ENCODE measurements around the gene ZP4.
A peak's percentile ranks its signal among the peaks of the same experiment; 100 is the strongest.
"Not testable (repeated sequence)": the region's sequence is repeated elsewhere in the genome, so short reads cannot be mapped to it uniquely, and the experiment has no call there.

Gene ZP4

DNA sequence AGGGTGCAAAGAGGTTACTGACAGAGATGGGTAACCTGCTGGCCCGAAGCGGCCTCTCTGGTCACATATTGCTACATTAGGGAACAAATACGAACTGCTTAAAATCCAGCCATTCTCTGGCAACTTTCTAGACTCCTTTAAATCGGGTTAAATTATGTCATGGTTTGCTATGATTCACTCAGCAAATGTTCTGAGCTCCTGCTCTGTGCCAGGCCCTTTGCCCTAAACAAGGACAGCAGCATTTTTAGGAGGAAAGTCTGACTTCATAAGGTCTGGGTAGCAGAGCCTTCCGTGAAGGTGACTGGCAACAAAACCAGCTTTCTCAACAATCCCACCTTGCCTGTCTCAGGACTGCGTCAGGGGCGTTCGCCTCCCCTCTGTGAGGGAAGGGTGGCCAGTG is 15.4 kb downstream of the ZP4 start:
- DNase-seq: no peak

DNA sequence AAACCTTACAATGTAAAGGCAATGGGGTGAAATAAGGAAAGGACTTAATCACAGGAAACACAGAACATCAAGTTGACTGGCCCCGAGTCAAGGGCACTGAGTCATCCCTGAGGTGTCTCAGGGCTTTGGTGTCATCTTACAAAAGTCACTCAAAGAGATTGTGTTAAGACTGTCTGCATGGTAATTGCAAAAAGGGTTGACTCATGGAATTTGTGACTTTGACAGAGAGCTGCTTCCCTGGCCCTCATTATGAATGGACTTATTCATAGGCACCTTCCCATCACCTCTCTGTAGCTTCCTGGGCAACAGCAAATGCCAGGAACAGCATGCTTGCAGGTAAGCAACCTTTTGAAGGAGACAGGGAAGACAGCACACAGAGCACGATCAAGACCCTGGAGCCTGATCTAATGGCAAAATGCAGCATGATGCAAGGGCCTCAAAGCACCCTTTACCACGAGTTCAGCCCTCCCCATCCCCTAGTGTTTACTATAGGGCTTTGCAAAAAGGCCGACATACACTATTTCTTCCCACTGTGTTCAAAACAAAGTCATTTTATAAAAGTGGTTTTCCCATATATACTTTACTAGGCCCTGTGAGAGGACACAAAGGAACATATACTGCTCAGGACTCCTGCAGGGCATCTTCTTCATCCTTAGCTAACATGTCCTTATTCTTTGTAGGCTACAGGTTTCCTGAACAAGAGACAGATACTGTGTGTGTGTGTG is 17.1 kb downstream of the ZP4 start:
- DNase-seq: no peak

DNA sequence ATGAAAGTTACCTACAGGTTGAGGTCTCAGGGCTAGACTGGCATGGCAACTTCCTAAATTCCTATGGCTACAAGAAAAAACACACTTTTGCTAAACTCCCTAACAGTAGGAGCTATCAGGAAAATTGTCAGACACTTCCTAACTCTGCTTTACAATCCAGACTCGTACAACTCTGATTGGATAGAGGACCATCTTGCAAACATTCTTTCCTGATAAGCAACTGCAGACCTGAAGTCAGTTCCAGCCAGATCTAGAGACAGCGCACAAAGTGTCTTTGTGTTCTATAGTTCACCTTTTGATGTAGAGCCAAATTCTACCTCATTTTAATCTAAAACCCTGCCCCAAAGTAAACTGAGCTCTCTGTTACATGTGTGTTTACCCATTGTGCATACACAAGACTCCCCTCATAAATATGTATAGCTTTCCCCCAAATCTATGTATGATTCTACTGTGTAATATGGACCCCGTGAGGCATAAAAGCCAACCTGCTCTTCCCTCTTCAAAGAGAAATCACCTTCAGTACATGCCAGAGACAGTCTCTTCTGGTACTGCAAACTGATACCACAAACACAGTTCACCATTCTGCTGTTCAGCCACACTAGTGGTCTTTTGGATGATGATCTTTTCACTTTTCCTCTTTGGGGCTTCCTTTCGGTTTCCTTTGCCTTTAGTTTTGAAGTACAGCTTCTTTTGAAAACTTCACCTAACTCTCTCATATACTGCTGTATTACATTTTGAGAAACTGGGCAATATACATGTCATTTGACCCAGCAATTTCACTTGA is 21.7 kb downstream of the ZP4 start:
- no peak for DNase-seq

DNA sequence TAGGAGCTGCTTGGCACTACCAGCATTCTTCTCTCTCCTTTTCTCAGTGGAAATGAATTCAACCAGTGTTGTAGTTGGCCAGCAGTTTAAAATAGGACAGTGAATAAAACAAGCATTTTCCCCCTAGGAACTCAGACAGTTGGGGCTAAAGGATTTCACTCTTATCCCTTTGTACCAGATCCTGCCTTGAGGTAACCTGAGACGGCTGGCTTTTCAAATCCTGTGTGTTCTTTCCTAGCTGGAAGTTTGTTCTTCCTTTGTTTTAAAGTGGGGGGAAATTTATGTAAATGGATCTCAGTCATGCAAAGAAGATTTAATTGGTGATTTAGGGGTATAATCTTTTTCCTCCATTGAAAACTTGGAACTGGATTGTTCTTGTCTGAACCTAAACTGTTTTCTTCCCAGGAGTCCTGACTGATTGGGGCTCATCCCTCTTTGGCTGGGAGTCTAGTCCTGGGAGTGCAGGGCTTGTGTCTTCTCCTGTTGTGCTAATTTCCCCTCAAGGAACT is 23.3 kb downstream of the ZP4 start:
- no peak for DNase-seq

DNA sequence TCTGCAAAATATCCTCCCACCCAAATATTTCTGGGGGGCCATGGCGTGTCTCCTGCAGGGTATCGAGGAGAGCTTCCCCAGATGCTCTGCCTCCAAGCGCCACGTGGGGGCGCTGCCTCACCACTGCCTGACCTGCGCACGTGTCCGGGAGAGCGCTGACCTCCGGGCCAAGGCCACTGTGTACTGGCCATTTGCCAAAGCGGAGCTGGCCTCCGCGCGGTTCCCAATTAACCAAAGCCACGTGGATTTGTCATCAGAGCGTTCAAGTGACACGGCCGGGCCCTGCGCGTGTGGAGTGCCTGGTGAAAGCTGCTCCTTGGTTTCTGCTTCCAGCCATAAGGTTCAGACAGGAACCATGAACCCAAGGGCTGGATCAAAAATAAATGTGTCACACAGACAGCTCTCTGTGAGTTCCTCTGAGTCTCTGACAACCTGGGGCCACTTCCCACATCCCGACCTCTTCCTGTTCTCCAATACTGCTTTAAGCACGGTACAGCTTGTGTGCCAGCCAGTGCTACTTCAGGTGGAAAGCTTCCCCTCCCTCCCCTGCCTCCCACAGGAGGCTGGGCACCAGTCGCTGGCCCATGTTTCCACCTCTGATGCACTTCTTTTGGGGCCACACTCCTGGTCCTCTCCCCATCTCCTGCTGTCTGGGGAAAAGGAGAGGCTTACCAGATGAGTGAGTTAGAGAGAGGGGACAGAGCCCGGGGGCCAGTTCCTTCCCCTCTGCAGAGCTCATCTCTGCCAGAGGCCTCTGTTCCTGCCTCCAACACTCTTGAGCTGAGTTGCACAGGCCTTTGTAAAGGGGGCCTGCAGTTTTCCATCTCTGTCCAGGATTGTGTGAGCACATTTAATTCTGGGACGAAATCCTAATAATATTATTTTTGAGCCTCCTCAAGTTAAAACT is 26.1 kb downstream of the ZP4 start:
- DNase-seq: peak; percentile 58

DNA sequence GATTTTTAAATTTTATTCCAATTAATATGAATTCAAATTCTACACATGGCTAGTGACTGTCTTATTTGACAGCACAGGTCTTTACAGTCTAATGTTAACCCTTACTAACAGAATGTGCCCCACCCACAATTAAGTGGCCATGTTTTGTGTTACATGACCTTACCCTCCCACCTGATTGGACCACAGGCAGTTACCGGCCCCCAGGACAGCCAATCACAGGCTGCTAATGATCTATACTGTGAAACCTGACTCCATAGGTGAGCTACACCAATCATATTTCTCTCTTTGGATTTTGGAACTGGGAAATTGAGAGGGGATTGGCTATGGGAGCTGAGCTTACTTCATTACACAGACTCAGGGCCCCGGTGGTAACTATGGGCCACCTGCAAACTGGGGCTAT is 27.5 kb downstream of the ZP4 start:
- DNase-seq: no peak

DNA sequence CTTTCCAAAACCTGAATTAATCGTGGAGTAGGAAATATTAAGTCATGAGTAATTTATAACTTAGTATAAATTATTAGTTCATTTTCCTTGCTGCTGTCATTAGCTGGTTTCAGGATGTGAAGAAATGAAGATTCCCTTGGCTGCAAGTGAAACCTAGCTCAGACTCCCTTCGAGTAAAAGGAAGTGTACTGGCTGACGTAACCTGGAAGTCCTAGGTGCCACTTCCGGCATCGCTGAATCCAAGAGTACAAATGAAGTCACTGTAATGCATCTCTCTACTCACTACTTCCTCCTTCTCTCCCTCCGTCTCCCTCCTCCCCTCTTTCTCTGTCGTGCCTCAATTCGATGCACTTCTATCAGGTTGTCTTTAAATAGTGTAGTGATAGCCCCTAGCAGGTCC is 28.8 kb downstream of the ZP4 start:
- no peak for DNase-seq

DNA sequence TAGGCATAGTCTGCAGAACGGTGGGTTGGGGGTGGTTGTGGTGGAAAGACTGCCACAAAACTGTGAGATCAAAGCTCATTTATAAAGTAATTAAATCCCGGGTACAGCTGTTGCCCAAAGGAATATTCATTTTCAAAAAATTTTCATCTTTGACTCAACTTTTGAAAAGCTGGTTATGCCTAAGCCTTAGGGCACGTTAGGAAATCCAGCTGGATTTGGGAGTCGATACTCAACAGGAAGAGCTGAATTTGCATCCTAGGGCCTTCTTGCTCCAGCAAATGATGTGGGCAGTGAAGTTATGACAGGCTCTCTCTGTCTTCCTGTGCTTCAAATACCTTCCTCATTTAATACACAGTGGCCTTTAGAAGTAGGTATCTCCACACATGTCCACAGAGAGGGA is 31.7 kb downstream of the ZP4 start:
- no peak for DNase-seq

DNA sequence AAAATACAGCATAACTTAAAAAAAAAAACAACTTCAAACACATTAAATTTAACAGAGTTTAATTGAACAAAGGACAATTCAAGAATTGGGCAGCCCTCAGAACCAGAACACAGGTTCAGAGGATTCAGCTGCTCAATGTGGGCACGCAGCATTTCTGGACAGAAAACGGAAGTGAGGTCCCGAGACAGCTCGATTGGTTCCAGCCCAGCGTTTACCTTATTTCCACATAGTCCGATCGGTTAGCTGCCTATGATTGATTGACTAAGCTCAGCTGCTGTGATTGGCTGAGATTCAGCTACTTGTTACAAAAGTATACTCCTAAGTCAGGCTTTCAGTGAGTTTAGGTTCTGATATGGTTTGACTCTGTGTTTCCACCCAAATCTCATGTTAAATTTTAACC is 33.3 kb downstream of the ZP4 start:
- no peak for DNase-seq

DNA sequence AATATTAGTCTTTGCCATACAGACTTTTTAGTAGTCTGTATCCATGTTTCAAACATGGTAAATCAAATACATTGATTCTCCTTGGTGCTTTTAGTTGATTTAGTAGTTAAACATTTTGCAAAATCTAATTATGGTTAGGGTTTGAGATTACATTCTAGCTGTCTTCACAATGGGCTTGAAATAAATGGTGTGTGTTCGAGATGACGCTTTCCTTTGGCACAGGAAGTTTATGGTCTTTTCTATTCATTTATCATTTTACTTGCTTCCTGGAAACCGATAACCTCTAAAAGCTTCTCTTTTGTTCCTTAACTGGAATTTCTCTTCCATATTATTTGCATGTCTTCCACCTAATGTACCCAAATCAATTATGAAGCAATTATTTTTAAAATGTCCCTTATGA is 38.4 kb downstream of the ZP4 start:
- DNase-seq: no peak

DNA sequence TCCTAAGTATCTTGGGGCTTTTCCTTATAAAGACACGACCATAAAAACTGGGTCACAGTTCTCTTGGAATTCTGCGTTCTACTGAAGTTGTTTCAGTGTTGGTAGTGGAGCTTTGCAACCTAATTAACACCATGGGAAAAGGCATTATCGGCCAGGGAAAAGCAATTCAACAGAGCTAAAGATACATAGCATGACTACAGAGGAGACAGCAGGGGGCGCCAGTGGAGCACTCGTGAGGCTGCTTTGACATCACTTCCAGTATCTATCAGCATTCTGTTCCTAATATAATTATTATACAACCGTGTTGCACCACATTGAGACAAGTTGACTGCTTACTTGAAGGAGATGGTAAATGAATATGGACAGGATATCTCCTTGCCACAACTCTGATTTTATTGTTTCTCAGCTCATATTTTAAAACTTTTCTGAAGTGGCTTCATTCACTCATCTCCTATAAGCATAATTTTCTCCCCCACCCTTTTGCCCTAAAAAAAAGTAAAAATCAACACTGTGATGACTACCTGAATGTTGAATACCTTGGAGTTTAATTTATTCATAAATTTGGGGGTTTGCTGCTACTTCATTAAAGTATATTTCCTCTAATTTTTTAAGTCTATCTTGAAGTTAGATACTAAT is 39.4 kb downstream of the ZP4 start:
- peak; percentile 62 for DNase-seq

DNA sequence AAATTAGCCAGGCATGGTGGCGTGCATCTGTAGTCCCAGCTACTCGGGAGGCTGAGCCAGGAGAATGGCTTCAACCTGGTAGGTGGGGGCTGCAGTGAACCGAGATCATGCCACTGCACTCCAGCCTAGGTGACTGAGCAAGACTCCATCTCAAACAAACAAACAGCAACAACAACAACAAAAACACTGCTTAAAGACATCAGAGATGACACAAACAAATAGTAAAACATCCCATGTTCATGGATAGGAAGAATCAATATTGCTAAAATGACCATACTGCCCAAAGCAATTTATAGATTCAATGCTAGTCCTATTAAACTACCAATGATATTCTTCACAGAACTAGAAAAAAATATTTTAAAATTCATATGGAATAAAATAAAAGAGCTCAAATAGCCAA is 47.2 kb downstream of the ZP4 start:
- not testable (repeated sequence) for DNase-seq

DNA sequence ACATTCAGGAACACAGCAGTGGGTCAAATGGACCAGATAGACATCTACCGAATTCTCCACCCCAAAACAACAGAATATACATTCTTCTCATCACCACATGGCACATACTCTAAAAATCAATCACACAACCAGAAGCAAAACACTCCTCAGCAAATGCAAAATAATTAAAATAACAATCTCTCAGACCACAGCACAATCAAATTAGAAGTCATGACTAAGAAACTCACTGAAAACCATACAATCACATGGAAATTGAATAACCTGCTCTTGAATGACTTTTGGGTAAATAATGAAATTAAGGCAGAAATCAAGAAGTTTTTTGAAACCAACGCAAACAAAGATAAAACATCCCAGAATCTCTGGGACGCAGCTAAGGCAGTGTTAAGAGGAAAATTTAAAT is 49.2 kb downstream of the ZP4 start:
- DNase-seq: no peak

DNA sequence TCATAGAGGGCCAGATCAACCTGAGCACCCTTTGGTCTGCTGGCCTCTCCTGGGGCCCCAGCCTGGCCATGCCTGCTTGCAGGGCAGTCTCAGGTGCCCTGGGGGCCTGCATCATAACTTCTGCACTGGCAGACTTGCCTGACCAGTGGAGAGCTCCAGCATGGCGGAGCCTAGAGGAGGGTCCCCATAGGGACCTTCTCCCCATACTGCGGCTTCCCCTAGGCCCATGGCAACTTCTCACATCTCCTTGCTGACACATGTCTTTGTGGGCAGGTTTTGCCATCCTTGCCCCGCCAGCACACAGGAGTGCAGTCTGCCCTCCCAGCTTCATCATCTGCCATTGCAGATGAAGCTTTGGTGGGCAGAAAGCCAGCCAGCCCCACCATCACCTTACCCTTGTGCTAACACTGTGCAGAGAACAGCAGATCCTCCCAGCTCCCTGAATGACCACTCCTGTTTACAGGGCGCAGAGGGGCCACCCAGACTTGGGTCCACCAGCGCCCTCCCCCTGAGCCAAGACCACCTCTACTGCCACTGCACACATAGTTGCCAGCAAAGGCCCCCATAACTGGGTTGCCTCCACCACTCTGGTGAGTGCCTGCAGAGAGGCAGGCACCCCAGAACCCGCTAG is 51.7 kb downstream of the ZP4 start:
- no peak for DNase-seq

DNA sequence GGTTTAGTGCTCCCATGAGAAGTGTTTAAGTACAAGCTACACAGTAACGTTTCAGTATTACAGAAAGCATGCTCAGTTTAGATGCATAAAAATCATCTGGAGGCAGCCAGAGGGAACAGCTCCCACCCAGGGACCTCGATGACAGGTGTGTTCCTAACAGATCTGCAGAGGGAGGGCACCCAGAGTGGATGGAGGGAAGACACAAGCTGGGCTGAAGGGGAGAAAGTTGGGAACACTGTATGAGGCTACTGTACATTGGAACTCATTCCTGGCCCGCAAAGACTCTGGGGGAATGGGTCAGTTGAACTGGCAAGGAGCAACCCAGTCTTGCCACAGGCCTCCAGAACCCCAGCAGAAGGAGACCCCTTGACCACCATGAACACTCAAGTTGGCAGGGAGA is 52.4 kb downstream of the ZP4 start:
- DNase-seq: no peak

DNA sequence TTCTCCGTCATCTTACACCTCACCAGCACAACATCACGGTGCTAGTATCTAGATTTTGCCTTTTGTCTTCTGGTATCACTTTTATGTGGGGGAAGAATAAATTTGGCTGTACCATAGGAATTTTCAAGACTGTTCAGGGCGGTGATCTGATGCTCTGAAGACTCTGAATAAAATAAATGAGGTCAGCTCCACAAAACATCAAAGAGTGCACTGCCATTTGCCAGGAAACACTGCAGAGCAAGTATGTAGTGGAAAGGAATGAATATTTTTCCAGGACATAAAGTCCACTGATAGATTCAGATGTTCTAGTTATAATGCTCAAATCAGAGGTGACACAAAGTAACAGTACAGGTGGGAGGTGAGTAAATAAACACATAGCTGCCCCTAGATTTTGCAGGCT is 56.3 kb downstream of the ZP4 start:
- DNase-seq: no peak

DNA sequence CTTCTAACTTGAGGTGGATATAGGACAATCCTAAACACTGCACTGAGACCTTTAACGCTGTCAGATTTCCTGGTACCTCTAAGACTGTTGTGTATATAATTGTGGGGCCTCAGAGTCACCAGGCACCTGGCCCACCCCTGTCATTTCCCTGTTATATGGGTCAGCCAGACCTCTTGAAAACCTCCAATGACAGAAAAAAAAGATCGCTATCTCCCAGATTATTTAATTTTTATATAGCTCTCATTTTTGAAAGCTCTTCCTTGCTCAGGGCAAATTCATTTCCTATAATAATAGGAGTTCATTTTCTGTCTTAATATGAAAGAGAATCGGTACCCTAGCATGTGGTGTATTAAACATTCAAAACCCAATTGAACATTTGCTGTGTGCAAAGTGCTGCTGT is 56.7 kb downstream of the ZP4 start:
- no peak for DNase-seq

DNA sequence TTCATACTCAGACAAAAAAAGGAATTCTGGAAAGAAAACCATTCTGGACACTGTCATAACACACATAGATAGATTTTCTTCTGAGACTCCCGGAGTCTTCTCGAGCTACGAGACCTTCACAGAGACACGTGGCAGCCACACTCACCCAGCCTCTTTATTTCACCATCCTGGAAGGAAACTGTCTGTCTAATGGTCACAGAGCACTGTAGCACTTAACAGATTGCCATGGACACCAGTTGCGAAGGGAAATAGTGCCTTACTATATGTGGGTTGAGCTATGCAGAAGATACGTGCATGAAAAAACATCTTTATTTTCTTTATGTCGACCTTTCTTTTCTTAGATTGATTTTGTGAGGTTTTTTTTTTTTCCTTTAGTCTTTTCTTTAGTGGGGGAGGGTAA is 57.9 kb downstream of the ZP4 start:
- no peak for DNase-seq

All from NCI-H1092 treated with DMSO at 0.1 percent for 48 hours (cell line).